Activated naive CD8-positive, alpha-beta T cell (primary cell): ENCODE measurements around the gene SMIM35.
"Not testable (repeated sequence)": the region's sequence is repeated elsewhere in the genome, so short reads cannot be mapped to it uniquely, and the experiment has no call there.

Source experiments
- H3K27ac Mint-ChIP-seq: one replicate; pipeline ENCODE4 v1.8.0; 2021; ENCODE audit warnings: mixed read lengths
- H3K27me3 Mint-ChIP-seq: one replicate; pipeline ENCODE4 v1.8.0; 2021; ENCODE audit warnings: mixed read lengths
- H3K36me3 Mint-ChIP-seq: one replicate; pipeline ENCODE4 v1.8.0; 2021; ENCODE audit warnings: mixed read lengths
- H3K4me1 Mint-ChIP-seq: one replicate; pipeline ENCODE4 v1.8.0; 2021; ENCODE audit warnings: low read depth, mixed read lengths
- H3K4me3 Mint-ChIP-seq: one replicate; pipeline ENCODE4 v1.8.0; 2021; ENCODE audit warnings: mild to moderate bottlenecking, mixed read lengths
- H3K9me3 Mint-ChIP-seq: one replicate; pipeline ENCODE4 v1.8.0; 2021; ENCODE audit warnings: low read depth, mixed read lengths

The SMIM35 gene

DNA sequence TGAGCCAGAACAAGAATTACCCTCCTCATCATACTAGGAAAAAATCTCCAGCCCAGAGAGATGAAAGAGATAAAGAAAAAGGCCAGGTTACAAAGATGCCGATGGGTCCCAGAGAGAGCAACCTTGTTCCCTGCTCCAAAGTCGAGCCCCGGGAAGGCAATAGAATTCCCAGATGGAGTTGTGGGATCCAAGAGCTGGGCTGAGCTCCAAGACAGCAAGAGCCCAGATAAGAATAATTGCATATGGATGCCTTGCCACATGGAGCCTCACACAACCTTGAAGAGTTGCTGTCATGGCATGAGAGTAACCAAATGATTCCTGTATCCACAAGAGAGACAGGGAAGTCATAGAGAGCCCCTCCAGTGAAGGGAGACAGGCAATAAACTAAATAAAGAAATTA is 69.7 kb downstream of the SMIM35 start:
- Mint-ChIP-seq H3K27ac (no peak overlapping the region), H3K36me3 (peaks cover 24% of the 10 kb centered on the region), H3K4me1 (peaks cover 58% of the 10 kb centered on the region), H3K4me3 (no peak overlapping the region), H3K9me3 (peaks cover 25% of the 10 kb centered on the region), H3K27me3 (no peaks in the 10 kb centered on the region)

DNA sequence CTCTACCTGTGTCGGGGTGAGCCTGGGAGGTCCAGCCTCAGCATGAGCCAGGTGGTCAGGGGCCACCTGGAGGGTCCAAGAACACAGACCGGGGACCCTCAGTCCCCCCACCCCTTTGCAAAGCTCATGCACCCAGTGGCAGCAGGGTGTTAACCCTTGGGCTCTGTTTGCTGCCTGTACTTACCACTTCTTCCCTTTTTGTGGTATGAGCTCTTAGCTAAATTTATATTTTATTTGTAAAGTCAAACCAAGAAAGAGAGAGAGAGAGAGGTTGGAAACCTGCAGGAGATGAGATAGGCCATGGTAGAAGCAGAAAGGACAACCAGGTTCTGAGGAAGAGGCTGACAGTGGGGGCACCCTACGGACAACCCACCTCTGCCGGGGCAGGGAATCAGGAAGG is 70.7 kb downstream of the SMIM35 start:
- H3K4me1 Mint-ChIP-seq, result peaks cover 65% of the 10 kb centered on the region
- H3K27ac Mint-ChIP-seq, result peak overlapping the region; percentile 87
- H3K36me3 Mint-ChIP-seq, result peaks cover 24% of the 10 kb centered on the region
- no peaks in the 10 kb centered on the region for H3K27me3 Mint-ChIP-seq
- H3K4me3 Mint-ChIP-seq, result peak overlapping the region; percentile 72
- peaks cover 25% of the 10 kb centered on the region for H3K9me3 Mint-ChIP-seq

DNA sequence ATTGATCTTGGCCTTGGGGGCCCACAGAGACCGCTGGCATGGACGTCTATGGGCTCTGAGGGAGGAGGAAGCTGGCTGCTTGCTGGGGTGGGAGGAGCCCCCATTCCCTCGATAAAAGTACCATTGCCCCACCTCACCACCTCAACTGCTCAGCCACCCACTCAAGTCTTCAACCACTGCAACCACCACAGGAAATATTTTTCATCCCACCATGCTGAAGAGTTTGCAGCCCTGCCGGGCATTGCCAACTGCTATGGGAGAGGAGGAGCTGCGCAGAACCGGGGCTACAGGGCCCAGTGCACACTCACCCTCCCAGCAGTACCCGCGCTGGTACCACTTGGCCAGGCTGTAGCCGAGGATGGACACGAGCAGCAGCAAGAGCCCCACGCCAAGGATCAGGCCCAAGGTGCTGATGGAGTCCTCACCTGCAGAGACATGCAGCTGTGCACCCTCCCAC is 71.3 kb downstream of the SMIM35 start:
- H3K9me3 Mint-ChIP-seq, result peaks cover 21% of the 10 kb centered on the region
- H3K27me3 Mint-ChIP-seq, result no peaks in the 10 kb centered on the region
- peaks cover 24% of the 10 kb centered on the region for H3K36me3 Mint-ChIP-seq
- peak overlapping the region; percentile 72 for H3K4me3 Mint-ChIP-seq
- H3K27ac Mint-ChIP-seq, result peak overlapping the region; percentile 87
- peaks cover 70% of the 10 kb centered on the region for H3K4me1 Mint-ChIP-seq

DNA sequence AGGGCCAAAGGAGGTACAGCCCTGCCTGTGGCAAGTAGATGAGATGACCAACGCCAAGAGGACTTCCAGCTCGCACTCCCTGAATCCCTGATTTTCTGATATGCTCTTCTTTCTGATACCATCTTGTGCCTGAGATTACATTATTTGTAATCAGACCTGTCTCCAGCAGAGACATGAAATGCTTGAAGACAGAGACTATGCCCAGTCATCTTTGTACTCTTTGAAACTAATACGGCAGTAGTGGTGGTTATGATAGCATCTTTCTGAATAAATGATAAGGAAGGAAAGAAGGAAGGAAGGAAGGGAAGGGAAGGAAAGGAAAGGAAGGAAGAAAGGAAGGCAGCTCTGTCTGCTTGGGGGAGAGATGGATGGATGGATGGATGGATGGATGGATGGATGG is 72.7 kb downstream of the SMIM35 start:
- peak overlapping the region; percentile 40 for H3K4me3 Mint-ChIP-seq
- peak overlapping the region; percentile 47 for H3K27ac Mint-ChIP-seq
- H3K9me3 Mint-ChIP-seq, result peaks cover 18% of the 10 kb centered on the region
- peaks cover 20% of the 10 kb centered on the region for H3K36me3 Mint-ChIP-seq
- H3K4me1 Mint-ChIP-seq, result peaks cover 83% of the 10 kb centered on the region
- H3K27me3 Mint-ChIP-seq, result no peaks in the 10 kb centered on the region

DNA sequence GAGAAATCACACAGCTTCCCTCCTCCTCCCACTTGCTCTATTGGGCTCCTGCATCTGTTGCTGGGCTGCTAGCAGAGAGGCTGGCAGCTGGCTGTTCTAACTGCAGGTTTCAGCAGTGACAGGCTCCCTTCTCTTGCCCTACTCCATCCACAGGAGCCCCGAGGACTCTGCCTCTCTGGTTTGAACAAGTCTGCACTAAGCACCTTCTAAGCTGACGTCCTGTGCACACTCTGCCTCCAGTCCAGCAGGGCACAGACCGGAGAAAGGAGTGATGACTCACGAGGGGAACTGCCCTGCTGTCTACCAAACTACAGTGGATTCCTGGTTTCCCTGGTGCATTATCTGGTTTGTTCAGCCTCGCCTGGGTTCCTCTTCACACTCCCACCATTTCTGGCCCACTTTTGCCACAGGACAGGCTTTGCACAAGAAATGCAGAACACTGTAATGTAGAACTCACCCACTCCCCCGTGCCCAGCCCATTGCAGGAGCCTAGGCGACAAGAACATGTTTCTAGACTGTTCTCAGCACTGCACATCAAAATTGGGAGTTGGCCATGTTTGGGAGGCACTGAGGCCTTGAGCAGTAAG is 74.6 kb downstream of the SMIM35 start:
- Mint-ChIP-seq H3K36me3 (peaks cover 9% of the 10 kb centered on the region), H3K4me3 (peak overlapping the region; percentile 31), H3K27ac (peak overlapping the region; percentile 90), H3K9me3 (peaks cover 9% of the 10 kb centered on the region), H3K27me3 (no peaks in the 10 kb centered on the region), H3K4me1 (peaks cover 94% of the 10 kb centered on the region)

DNA sequence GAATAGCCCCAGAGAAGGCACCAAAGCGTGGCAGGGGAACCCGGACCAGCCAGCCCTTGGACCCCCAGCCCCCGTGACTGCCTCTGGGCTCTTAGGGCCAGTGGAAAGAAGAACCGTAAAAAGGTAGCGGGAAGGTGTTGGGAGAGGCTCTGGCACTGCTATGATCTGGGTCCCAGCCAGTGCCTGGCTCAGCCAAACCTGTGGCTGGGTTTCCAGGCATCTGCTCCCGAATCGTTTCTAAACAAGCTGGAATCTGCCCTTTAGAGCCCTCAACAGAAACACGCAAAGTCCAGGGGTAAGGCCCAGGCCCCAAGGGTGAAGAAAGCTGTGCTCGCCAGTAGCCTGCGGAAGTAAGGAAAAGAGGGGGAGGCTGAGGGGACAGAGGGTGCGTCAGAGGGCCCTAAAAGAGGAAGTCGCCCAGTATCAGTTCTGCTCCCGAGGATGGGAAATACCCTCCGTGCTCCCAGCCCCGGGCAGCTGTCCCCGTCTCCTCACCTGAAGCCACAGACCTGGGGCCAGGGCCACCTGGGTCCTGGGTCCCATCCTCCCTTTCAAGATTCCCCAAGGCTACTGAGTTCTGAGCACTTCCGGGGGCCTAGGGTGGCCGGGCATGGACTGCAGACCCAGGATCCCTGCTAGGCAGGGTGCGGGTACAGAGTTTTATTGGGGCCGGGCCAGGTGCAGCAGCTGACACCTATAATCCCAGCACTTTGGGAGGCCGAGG is 75.9 kb downstream of the SMIM35 start:
- no peaks in the 10 kb centered on the region for H3K27me3 Mint-ChIP-seq
- H3K9me3 Mint-ChIP-seq, result peaks cover 4% of the 10 kb centered on the region
- peak overlapping the region; percentile 22 for H3K27ac Mint-ChIP-seq
- H3K4me3 Mint-ChIP-seq, result no peak overlapping the region
- peaks cover 4% of the 10 kb centered on the region for H3K36me3 Mint-ChIP-seq
- peaks cover 94% of the 10 kb centered on the region for H3K4me1 Mint-ChIP-seq

DNA sequence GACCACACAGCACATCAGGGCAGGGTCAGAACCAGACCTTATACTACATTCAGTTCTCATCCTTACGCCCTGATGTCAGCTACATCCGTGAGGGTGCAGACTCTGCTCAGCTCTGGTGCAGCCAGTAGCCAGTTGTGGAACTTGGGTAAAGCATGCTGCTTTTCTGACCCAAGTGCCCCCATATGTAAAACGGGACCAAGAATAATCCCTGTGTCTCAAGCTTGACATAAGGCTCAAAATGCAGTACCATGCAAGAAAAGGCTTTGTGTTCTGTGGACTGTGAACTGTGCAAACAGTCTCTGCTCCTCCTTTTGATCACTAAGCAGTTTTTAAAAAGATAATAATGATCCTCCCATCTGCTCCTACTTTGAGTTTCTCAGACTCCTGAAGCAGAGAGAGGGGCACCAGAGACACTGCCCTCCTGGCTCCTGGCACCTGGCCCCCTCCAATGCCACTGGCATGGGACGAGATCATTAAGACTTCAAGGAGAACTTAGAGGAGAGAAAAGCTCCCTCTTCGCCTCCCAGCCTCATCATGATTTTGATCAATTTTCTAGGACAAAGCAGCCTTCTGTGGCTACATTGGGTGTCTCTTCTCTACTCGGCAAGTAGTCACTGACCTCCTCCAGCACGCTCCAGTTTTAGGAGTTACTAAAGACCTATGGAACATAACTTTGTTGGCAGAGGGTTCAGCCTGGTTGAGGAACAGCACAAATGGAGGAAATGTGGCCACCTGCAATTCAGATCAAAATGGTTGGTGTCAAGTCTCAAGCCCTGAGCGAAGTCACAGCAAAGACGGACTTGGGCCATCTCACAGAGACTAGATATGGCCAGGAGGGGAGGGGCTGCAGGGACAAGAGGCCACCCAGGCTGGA is 76.7 kb downstream of the SMIM35 start:
- peaks cover 4% of the 10 kb centered on the region for H3K36me3 Mint-ChIP-seq
- peak overlapping the region; percentile 61 for H3K27ac Mint-ChIP-seq
- H3K27me3 Mint-ChIP-seq, result no peaks in the 10 kb centered on the region
- H3K9me3 Mint-ChIP-seq, result peaks cover 4% of the 10 kb centered on the region
- H3K4me3 Mint-ChIP-seq, result no peak overlapping the region
- H3K4me1 Mint-ChIP-seq, result peaks cover 94% of the 10 kb centered on the region

DNA sequence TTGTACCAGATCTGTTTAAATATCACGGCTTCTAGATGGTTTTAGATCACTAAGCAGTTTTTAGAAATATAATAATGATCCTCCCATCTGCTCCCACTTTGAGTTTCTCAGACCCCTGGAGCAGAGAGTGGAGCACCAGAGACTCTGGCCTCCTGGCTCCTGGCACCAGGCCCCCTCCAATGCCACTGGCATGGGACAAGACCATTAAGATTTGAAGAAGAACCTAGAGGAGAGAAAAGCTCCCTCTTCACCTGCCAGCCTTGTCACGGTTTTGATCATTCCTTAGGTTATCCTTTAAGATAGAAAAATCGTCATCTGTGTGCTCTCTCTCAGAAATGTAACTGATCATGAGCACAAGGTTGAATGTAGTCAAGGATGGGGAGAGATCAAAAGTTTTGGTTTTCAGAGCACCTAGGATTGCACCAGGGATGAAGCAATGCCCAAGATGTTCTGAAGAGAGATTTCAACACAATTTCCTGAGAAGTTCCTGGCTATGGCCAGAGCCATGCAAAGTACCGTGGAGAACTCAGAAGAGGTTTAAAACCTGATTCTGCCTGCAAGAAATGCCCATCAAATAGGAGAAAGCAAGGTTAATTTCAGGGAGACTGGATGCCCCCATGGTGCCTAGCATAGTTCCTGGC is 78.4 kb downstream of the SMIM35 start:
- peak overlapping the region; percentile 87 for H3K27ac Mint-ChIP-seq
- H3K9me3 Mint-ChIP-seq, result no peaks in the 10 kb centered on the region
- peaks cover 95% of the 10 kb centered on the region for H3K4me1 Mint-ChIP-seq
- H3K27me3 Mint-ChIP-seq, result no peaks in the 10 kb centered on the region
- H3K36me3 Mint-ChIP-seq, result peaks cover 2% of the 10 kb centered on the region
- peak overlapping the region; percentile 59 for H3K4me3 Mint-ChIP-seq

DNA sequence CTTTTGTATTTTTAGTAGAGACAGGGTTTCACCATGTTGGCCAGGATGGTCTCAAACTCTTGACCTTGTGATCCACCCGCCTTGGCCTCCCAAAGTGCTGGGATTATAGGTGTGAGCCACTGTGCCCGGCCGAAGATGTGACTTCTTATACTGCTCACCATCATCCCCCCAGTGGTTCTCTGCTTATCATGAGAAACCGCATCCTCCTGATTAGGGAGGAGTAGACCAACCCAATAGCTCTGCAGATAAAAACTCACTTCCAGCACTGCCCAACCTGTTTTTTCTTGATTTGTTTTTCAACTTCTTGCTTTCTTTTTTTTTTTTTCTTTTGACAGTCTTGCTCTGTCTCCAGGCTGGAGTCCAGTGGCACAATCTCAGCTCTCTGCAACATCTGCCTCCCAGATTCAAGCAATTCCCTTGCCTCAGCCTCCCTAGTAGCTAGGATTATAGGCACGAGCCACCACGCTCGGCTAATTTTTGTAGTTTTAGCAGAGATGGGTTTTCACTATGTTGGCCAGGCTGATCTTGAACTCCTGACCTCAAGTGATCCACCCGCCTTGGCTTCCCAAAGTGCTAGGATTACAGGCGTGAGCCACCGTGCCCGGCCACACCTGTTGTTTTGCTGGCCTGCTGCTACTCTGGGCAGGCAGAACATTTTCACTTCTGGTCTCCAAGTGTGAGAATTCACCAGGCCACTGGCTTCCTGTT is 79.0 kb downstream of the SMIM35 start:
- Mint-ChIP-seq H3K27ac (peak overlapping the region; percentile 87), H3K4me1 (peaks cover 95% of the 10 kb centered on the region), H3K4me3 (peak overlapping the region; percentile 59)
- H3K9me3 Mint-ChIP-seq, H3K27me3 Mint-ChIP-seq, H3K36me3 Mint-ChIP-seq: not testable (repeated sequence)

DNA sequence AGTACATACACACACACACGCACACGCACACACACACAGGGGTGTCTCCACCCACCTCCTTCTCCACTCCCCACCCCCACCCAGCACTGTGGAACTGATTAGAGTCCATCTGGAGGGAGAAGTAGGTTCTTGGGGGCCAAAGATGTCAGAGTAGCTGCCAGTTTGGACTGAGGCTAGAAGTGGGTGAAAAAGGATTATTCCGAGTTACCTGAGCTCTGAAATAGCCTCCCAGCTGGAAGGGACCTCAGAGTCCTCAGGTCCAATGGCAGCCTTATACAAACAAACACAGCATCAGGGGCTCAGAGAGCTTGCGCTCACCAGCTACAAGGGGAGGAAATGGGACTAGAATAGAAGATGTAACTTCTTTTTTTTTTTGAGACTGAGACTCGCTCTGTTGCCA is 79.7 kb downstream of the SMIM35 start:
- Mint-ChIP-seq H3K27me3 (no peaks in the 10 kb centered on the region), H3K36me3 (no peaks in the 10 kb centered on the region), H3K4me3 (peak overlapping the region; percentile 59), H3K9me3 (no peaks in the 10 kb centered on the region), H3K27ac (peak overlapping the region; percentile 87), H3K4me1 (peaks cover 95% of the 10 kb centered on the region)

DNA sequence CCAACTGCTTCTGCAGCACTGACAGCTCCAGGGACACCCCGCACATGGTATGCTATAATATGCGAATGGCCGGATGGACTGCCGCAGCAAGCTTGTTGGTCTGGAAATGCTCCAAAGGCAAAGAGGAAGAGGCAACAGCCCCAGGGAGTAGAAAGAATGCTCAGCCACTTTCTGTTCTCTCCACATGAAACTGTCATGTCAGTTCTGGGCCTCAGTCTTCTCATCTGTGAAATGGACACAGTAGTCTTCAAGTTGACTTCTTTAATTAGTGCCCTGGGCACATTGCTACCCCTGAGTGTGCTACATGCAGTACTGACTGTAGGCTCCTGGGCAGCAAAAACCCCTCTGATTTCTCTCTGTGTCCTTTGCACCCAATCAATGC is 80.6 kb downstream of the SMIM35 start:
- peak overlapping the region; percentile 100 for H3K27ac Mint-ChIP-seq
- H3K9me3 Mint-ChIP-seq, result no peaks in the 10 kb centered on the region
- peaks cover 98% of the 10 kb centered on the region for H3K4me1 Mint-ChIP-seq
- H3K36me3 Mint-ChIP-seq, result peaks cover 4% of the 10 kb centered on the region
- no peaks in the 10 kb centered on the region for H3K27me3 Mint-ChIP-seq
- peak overlapping the region; percentile 32 for H3K4me3 Mint-ChIP-seq

DNA sequence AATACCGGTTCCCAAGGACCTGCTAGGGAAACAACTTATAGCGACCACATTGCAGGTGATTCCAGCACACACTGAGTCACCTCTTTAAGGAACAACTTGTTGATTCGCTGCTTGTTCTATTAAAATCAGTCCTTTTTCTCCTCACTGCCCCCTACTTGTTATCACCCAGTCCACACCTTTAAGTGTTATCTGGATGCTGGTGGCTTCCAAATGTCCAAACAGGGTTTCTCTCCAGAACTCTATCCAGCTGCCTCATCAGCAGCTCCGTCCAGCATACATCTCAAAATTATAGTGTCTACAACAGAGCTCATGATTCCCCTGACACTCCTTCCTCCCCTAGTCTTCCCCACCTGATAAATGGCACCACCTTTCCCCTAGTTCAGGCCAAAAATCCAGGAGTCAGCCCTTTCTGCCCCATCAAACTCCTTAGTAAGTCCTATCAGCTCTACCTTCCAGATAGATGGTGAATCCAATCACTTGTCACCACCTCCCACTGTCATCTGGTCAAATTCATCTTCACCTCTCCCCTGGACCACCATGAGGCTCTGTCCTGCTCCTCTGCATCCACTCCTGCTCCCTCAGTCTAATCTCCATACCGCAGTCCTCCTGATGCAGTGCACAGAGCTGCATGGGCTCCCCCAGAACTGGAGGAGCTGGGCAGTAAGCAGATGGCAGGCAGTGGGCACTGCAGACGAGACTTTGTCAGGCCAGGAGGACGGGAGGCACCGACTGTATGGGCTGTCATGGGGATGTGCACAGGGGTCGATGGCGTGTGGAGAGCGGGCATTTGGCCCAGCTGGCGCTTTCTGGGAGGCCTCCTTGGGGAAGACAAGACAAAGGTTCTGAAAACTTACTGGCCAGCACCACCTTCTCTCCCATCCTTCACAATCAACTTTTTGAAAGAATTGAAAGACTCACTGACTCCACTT is 81.3 kb downstream of the SMIM35 start:
- peak overlapping the region; percentile 100 for H3K27ac Mint-ChIP-seq
- peaks cover 99% of the 10 kb centered on the region for H3K4me1 Mint-ChIP-seq
- H3K4me3 Mint-ChIP-seq, result peak overlapping the region; percentile 32
- peaks cover 4% of the 10 kb centered on the region for H3K36me3 Mint-ChIP-seq
- H3K9me3 Mint-ChIP-seq, result no peaks in the 10 kb centered on the region
- no peaks in the 10 kb centered on the region for H3K27me3 Mint-ChIP-seq

DNA sequence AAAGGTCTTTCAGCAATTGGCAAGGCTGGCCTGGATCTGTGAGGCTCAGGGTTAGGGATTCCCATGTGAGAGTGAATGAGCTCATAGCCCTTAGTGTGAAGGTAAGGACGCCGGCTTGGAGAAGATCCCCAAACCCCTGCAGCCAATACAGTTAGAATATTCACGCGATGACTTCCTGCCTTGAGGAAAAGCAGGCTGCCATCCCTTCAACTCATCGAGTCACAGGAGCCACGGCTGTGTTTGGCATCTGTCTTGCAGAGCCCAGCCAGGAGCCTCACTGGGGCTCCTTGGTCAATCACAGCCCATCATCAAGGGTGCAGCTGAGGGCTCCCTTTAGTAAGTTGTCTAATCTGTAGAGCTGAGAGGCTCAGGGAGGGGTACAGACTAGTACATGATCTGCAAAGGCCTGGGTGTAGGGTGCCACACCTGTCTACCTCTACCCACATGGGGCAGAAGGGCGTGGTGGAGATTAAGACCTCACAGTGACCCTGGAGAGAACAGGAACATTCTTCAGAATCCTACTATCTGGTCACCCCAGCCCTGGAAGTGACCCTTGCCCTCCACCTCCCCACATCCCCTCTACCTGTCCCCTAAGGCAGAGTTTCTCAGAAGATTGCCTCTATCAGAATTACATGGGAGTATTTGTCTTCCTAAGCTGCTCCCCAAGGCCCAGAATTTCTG is 82.1 kb downstream of the SMIM35 start:
- Mint-ChIP-seq H3K4me1 (peaks cover 99% of the 10 kb centered on the region), H3K4me3 (peak overlapping the region; percentile 81), H3K9me3 (no peaks in the 10 kb centered on the region), H3K27me3 (no peaks in the 10 kb centered on the region), H3K36me3 (peaks cover 4% of the 10 kb centered on the region), H3K27ac (peak overlapping the region; percentile 100)
